Measurements from ENCODE around the gene NHERF1.

The NHERF1 gene

GRCh38 chr17:74775409-74776043, 27.1 kb downstream of the NHERF1 start:
- TF ChIP-seq POLR2AphosphoS5 (IDR thresholded peaks at IDR 0.05; ENCODE audit: low read depth, low read length) (no peak), TAF1 (IDR thresholded peaks at IDR 0.05; ENCODE audit: borderline replicate concordance, insufficient read depth, low read length) (no peak), FOXP2 (optimal IDR thresholded peaks at IDR 0.05; ENCODE audit: borderline replicate concordance, extremely low read depth, extremely low read length, insufficient read depth) (no peak), SIN3A (IDR thresholded peaks at IDR 0.05; ENCODE audit: borderline replicate concordance, insufficient read depth, low read length) (no peak)
- TF ChIP-seq, protein P1, sequence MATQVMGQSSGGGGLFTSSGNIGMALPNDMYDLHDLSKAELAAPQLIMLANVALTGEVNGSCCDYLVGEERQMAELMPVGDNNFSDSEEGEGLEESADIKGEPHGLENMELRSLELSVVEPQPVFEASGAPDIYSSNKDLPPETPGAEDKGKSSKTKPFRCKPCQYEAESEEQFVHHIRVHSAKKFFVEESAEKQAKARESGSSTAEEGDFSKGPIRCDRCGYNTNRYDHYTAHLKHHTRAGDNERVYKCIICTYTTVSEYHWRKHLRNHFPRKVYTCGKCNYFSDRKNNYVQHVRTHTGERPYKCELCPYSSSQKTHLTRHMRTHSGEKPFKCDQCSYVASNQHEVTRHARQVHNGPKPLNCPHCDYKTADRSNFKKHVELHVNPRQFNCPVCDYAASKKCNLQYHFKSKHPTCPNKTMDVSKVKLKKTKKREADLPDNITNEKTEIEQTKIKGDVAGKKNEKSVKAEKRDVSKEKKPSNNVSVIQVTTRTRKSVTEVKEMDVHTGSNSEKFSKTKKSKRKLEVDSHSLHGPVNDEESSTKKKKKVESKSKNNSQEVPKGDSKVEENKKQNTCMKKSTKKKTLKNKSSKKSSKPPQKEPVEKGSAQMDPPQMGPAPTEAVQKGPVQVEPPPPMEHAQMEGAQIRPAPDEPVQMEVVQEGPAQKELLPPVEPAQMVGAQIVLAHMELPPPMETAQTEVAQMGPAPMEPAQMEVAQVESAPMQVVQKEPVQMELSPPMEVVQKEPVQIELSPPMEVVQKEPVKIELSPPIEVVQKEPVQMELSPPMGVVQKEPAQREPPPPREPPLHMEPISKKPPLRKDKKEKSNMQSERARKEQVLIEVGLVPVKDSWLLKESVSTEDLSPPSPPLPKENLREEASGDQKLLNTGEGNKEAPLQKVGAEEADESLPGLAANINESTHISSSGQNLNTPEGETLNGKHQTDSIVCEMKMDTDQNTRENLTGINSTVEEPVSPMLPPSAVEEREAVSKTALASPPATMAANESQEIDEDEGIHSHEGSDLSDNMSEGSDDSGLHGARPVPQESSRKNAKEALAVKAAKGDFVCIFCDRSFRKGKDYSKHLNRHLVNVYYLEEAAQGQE (IDR thresholded peaks at IDR 0.05; ENCODE audit: insufficient read depth in 1 of 2, low read depth in 2 of 2, low read length in 2 of 2), result no peak

DNA sequence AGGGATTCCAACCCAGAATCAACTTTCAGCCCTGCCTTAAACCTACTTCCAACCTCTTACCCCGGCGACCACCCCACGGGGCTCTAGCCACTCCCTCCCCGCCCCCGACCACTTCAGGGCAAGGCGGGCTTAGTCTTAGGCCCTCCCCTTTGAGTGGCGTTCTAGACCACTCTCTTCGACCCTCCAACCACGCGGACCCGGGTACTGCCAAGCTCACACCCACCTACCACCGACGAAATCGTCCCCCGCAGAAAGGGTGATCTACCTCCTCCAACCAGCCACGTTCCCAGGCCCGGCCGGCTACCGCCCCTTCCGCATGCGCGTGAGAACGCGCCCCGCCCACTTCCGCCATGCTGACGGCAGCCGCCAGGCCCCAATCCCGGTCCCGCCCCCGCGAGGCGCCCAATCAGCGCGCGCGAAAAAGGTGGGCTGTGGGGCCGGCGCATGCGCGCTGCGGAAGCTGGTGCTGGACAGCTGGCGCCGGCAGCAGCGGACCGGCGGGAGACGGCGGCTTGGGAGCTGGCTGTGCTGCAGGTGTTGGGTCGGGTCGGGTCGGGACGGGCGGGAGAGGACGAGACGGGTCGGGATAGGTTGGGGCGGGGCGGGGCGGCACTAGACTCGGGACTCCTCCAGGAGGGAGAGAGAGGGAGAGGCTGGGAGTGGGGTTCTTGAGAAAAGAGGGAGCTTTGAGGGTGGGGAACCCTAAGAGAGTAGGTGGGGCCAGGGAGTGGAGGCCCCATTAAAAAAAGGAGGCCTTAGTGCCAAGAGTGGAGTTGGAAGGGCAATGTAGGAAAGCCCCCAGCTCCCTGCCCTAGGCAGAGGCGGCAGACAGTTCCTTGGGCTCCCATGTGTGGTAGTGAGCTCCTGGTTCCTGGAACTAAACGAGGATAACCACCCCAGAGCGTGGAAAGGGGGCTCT, 27.9 kb downstream of the NHERF1 start, which contains the start of gene NAT9:
Gene NAT9 (minus strand): TSS at position 302 of the 919 bp plus-strand sequence. CDS start 647 bp downstream, outside the sequence.
- TF ChIP-seq POLR2AphosphoS5 (IDR thresholded peaks at IDR 0.05; ENCODE audit: low read depth, low read length) (no peak; the same call in 1 of the 2 replicates), TAF1 (IDR thresholded peaks at IDR 0.05; ENCODE audit: borderline replicate concordance, insufficient read depth, low read length) (0 out of 2 replicates have a peak, but pooled peaks have one; percentile 26), FOXP2 (optimal IDR thresholded peaks at IDR 0.05; ENCODE audit: borderline replicate concordance, extremely low read depth, extremely low read length, insufficient read depth) (peak; percentile 86), SIN3A (IDR thresholded peaks at IDR 0.05; ENCODE audit: borderline replicate concordance, insufficient read depth, low read length) (no peak; the same call in 1 of the 2 replicates)
- TF ChIP-seq, protein P1 (IDR thresholded peaks at IDR 0.05; ENCODE audit: insufficient read depth in 1 of 2, low read depth in 2 of 2, low read length in 2 of 2), result peak; percentile 69 to 85; a peak in 3 of 4 replicates

DNA sequence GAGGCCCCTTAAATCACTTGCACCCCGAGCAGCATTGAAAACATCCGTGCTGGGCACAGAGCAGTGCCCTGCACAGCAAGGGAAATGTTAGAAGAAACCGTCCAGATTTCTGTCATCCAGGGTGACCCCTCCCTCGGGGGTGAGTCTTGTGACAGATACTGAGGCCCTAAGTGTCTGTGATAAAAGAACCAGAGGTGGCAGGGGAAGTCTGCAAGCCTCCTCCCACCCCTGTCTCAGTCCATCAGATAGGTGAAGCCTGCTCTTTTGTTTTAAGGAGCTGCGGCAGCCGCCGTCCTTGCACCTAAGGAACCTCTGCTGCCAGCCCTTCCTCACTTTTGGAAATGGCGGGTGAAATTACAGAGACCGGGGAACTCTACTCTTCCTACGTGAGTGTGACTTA, 28.6 kb downstream of the NHERF1 start:
- TF ChIP-seq, protein P1 (IDR thresholded peaks at IDR 0.05; ENCODE audit: insufficient read depth in 1 of 2, low read depth in 2 of 2, low read length in 2 of 2), result no peak

DNA sequence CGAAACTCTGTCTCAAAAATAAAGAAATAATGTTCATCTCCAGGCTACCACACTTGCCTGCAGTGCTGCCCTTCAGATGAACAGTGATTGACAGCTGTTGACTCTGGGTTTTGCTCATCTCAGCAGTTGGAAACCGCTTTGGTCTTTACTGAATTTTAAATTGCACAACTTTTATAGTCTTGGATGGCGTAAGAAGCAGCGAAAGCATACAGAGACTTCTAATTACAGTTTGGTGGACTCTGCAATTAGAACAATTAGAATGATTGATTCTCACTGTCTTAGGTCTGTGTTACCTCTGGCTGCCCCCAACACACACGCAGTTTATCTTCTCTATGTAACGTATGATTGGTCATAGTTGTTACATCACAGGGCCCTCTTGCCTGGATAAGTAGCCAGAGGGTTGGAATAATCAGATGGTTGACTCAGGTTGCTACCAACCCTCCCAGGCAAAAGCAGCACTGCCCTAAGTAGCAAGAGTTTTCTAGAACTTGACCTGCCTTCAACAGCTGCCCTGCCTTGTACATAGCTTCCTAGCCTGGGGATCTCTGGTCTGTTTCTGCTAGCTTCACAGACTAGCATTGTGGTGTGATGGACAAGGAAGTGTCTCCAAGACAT, 29.6 kb downstream of the NHERF1 start:
- TF ChIP-seq SIN3A (IDR thresholded peaks at IDR 0.05; ENCODE audit: borderline replicate concordance, insufficient read depth, low read length) (no peak), TAF1 (IDR thresholded peaks at IDR 0.05; ENCODE audit: borderline replicate concordance, insufficient read depth, low read length) (no peak), FOXP2 (optimal IDR thresholded peaks at IDR 0.05; ENCODE audit: borderline replicate concordance, extremely low read depth, extremely low read length, insufficient read depth) (no peak), POLR2AphosphoS5 (IDR thresholded peaks at IDR 0.05; ENCODE audit: low read depth, low read length) (no peak)
- TF ChIP-seq, protein P1 (IDR thresholded peaks at IDR 0.05; ENCODE audit: insufficient read depth in 1 of 2, low read depth in 2 of 2, low read length in 2 of 2), result no peak
